Esophagus muscularis mucosa (tissue), 4 donors: Measurements from ENCODE around the gene MEX3A. TPM values are rescaled to one million over a fixed set of nuclear protein-coding genes. Genes with fewer than 3 reads are reported as not detected.

ENCODE experiments used
- DNase-seq: peaks from one replicate; pipeline ENCODE4 v3.0.0-alpha.2; 2017; ENCODE audit errors: extremely low spot score
- H3K27ac ChIP-seq, 4 donors: fragments of 200-600 bp; sonication (generic); replicated peaks in 1 of 4; 1 replicate in 3 of 4; 2 replicates in 1 of 4; pipeline ENCODE4 v1.5.1; 2016 to 2019; ENCODE audit warnings: mild to moderate bottlenecking in 1 of 4
- H3K27me3 ChIP-seq, 4 donors: fragments of 200-600 bp; sonication (generic); one replicate each; pipeline versions ENCODE4 v1.5.1 to v1.6.0; 2016 to 2019
- H3K36me3 ChIP-seq, 4 donors: fragments of 200-600 bp; sonication (generic); one replicate each; pipeline ENCODE4 v1.5.1; 2016 to 2019
- H3K4me1 ChIP-seq, 4 donors: fragments of 200-600 bp; sonication (generic); one replicate each; pipeline ENCODE4 v1.5.1; 2016 to 2019
- H3K4me3 ChIP-seq, 4 donors: fragments of 200-600 bp; sonication (generic); 1 replicate in 2 of 4; 2 replicates in 2 of 4; pipeline ENCODE4 v1.5.1; 2016 to 2019; ENCODE audit warnings: mild to moderate bottlenecking in 4 of 4, moderate library complexity in 1 of 4
- H3K9me3 ChIP-seq, 4 donors: fragments of 200-600 bp; sonication (generic); 1 replicate in 3 of 4; 2 replicates in 1 of 4; pipeline ENCODE4 v1.5.1; 2016 to 2019
- CTCF ChIP-seq, 3 experiments: fragments of 200-600 bp in 2 of 3; fragments of 450-650 bp in 1 of 3; sonication (generic) in 2 of 3; IDR thresholded peaks; one replicate each; pipeline ENCODE4 v1.5.1; 2017 to 2019; ENCODE audit warnings: antibody characterized with exemption in 3 of 3, mild to moderate bottlenecking in 2 of 3, moderate library complexity in 1 of 3
- EP300 ChIP-seq: sonication (generic); formaldehyde crosslinking; IDR thresholded peaks from one replicate; pipeline ENCODE4 v1.6.1; 2017; ENCODE audit warnings: antibody characterized with exemption
- POLR2A ChIP-seq: fragments of 450-650 bp; IDR thresholded peaks from one replicate; pipeline ENCODE4 v1.6.1; 2017; ENCODE audit warnings: antibody characterized with exemption, moderate library complexity, mild to moderate bottlenecking, low read depth
- POLR2AphosphoS5 ChIP-seq, 2 donors: sonication (generic); formaldehyde crosslinking; IDR thresholded peaks; one replicate each; pipeline ENCODE4 v1.6.1; 2017; ENCODE audit warnings: antibody characterized with exemption in 2 of 2
- WGBS: methylation state at CpG from one replicate; pipeline ENCODE4 v1.1.5; 2018; 5-methylcytosine and 5-hydroxymethylcytosine counted together
- intact Hi-C: fragments of 100-400 bp; cut with DNase I; formaldehyde crosslinking; loops from one replicate; pipeline ENCODE4 v1.15.1; 2023
- total RNA-seq, 4 donors: library from RNA; depleted of rRNA; stranded (reverse); fragments of >200 nt; gene quantifications; one replicate each; pipeline versions ENCODE4 v1.1.0 to v1.2.1, GENCODE V29; 2016

Gene MEX3A
- total RNA-seq, 4 donors from 2014 or later, result under 0.01 to 1.6 (median 0.66) TPM

- Histone ChIP-seq H3K4me3 (no peak overlapping the region), H3K36me3 (no peaks in the 10 kb centered on the region), H3K27me3 (peaks cover 0 to 17% (median 0%) of the 10 kb centered on the region in 4 donors), H3K4me1 (peaks cover under 1 to 11% (median 5%) of the 10 kb centered on the region in 4 donors), H3K9me3 (no peaks in the 10 kb centered on the region), H3K27ac (no peak overlapping the region)
- TF ChIP-seq CTCF (IDR thresholded peaks at IDR 0.05), result no peak
- TF ChIP-seq POLR2A, result no peak
- no peak for TF ChIP-seq POLR2AphosphoS5 (IDR thresholded peaks at IDR 0.05)
- no peak for TF ChIP-seq EP300
- DNase-seq, result no peak
- intact Hi-C loops, result no loop called here
- WGBS, result 81% methylated on average over 4 of the region's 4 CpGs
Measured at GRCh38 chr1:156070548-156070947, 11.7 kb downstream of the MEX3A start.

- Histone ChIP-seq H3K9me3 (no peaks in the 10 kb centered on the region), H3K27ac (no peak overlapping the region), H3K27me3 (peaks cover 0 to 17% (median 0%) of the 10 kb centered on the region in 4 donors), H3K4me3 (no peak overlapping the region), H3K36me3 (no peaks in the 10 kb centered on the region), H3K4me1 (peaks cover 0 to 3% (median 0%) of the 10 kb centered on the region in 4 donors)
- no peak for DNase-seq
- intact Hi-C loops, result no loop called here
- 88% methylated on average over 3 of the region's 3 CpGs for WGBS
- TF ChIP-seq POLR2AphosphoS5 (IDR thresholded peaks at IDR 0.05), result no peak
- TF ChIP-seq POLR2A, result no peak
- no peak for TF ChIP-seq CTCF (IDR thresholded peaks at IDR 0.05)
- TF ChIP-seq EP300, result no peak
Measured at GRCh38 chr1:156069490-156070455, 12.5 kb downstream of the MEX3A start.

- H3K9me3 ChIP-seq, result no peaks in the 10 kb centered on the region
- no peaks in the 10 kb centered on the region for H3K4me1 ChIP-seq
- H3K27me3 ChIP-seq, result peaks cover 0 to 17% (median 0%) of the 10 kb centered on the region in 4 donors
- TF ChIP-seq EP300 (no peak), POLR2AphosphoS5 (IDR thresholded peaks at IDR 0.05) (no peak), POLR2A (no peak), CTCF (IDR thresholded peaks at IDR 0.05) (no peak)
- H3K36me3 ChIP-seq, result no peaks in the 10 kb centered on the region
- H3K4me3 ChIP-seq, result no peak overlapping the region
- WGBS, result 85% methylated on average over 2 of the region's 2 CpGs
- intact Hi-C loops, result no loop called here
- H3K27ac ChIP-seq, result no peak overlapping the region
- DNase-seq, result no peak
Measured at GRCh38 chr1:156067262-156067661, 15.0 kb downstream of the MEX3A start.

GRCh38 chr1:156065871-156066270, 16.4 kb downstream of the MEX3A start:
- TF ChIP-seq POLR2A (no peak), EP300 (no peak), POLR2AphosphoS5 (IDR thresholded peaks at IDR 0.05) (no peak), CTCF (IDR thresholded peaks at IDR 0.05) (no peak)
- Histone ChIP-seq H3K27me3 (peaks cover 0 to 12% (median 0%) of the 10 kb centered on the region in 4 donors), H3K36me3 (no peaks in the 10 kb centered on the region), H3K4me3 (no peak overlapping the region), H3K27ac (no peak overlapping the region), H3K9me3 (no peaks in the 10 kb centered on the region), H3K4me1 (no peaks in the 10 kb centered on the region)
- DNase-seq, result no peak
- intact Hi-C loops, result no loop called here
- 79% methylated on average over 16 of the region's 16 CpGs for whole genome bisulfite sequencing
